Measurements from ENCODE around the gene RUSC2.
"Not testable (repeated sequence)": the region's sequence is repeated elsewhere in the genome, so short reads cannot be mapped to it uniquely, and the experiment has no call there.

Gene RUSC2

GRCh38 chr9:35521708-35522107 lies 31.8 kb downstream of the RUSC2 start:
- Histone ChIP-seq H4K20me1 (ENCODE audit: insufficient read depth, low read length) (no peaks in the 10 kb centered on the region), H3K4me3 (ENCODE audit: low read depth in 1 of 2, low read length in 2 of 2) (no peak overlapping the region), H3K9ac (ENCODE audit: low read depth, low read length) (no peak overlapping the region), H3K36me3 (ENCODE audit: insufficient read depth, low read length) (no peaks in the 10 kb centered on the region), H3K9me3 (ENCODE audit: insufficient read depth, low read length, severe bottlenecking) (no peaks in the 10 kb centered on the region), H3K27me3 (ENCODE audit: insufficient read depth, low read length, poor library complexity) (no peaks in the 10 kb centered on the region), H2AFZ (ENCODE audit: low read depth, low read length) (no peak overlapping the region), H3K79me2 (ENCODE audit: insufficient read depth, low read length) (no peaks in the 10 kb centered on the region), H3K4me1 (ENCODE audit: insufficient read depth, low read length) (no peaks in the 10 kb centered on the region), H3K27ac (ENCODE audit: low read length) (no peak overlapping the region), H3K4me2 (ENCODE audit: insufficient read depth, low read length) (no peak overlapping the region)
- no peak for DNase-seq
- ATAC-seq (ENCODE audit: insufficient read depth, low read depth) = no peak
- TF ChIP-seq EZH2 (IDR thresholded peaks at IDR 0.05; ENCODE audit: borderline replicate concordance, low read depth, low read length, severe bottlenecking) = no peak
- TF ChIP-seq, protein P1, sequence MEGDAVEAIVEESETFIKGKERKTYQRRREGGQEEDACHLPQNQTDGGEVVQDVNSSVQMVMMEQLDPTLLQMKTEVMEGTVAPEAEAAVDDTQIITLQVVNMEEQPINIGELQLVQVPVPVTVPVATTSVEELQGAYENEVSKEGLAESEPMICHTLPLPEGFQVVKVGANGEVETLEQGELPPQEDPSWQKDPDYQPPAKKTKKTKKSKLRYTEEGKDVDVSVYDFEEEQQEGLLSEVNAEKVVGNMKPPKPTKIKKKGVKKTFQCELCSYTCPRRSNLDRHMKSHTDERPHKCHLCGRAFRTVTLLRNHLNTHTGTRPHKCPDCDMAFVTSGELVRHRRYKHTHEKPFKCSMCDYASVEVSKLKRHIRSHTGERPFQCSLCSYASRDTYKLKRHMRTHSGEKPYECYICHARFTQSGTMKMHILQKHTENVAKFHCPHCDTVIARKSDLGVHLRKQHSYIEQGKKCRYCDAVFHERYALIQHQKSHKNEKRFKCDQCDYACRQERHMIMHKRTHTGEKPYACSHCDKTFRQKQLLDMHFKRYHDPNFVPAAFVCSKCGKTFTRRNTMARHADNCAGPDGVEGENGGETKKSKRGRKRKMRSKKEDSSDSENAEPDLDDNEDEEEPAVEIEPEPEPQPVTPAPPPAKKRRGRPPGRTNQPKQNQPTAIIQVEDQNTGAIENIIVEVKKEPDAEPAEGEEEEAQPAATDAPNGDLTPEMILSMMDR (IDR thresholded peaks at IDR 0.05; ENCODE audit: borderline replicate concordance, extremely low read depth, low read length, poor library complexity, severe bottlenecking) = no peak

- Histone ChIP-seq H3K27ac (ENCODE audit: low read length) (no peak overlapping the region), H3K4me1 (ENCODE audit: insufficient read depth, low read length) (no peaks in the 10 kb centered on the region)
- no peak for ATAC-seq (ENCODE audit: insufficient read depth, low read depth)
Measured at GRCh38 chr9:35522187-35522586, 32.3 kb downstream of the RUSC2 start.

GRCh38 chr9:35522700-35523099 lies 32.8 kb downstream of the RUSC2 start:
- H3K9ac ChIP-seq (ENCODE audit: low read depth, low read length) = no peak overlapping the region
- no peaks in the 10 kb centered on the region for H3K4me1 ChIP-seq (ENCODE audit: insufficient read depth, low read length)
- no peaks in the 10 kb centered on the region for H3K27me3 ChIP-seq (ENCODE audit: insufficient read depth, low read length, poor library complexity)
- H4K20me1 ChIP-seq (ENCODE audit: insufficient read depth, low read length) = no peaks in the 10 kb centered on the region
- H2AFZ ChIP-seq (ENCODE audit: low read depth, low read length) = no peak overlapping the region
- H3K27ac ChIP-seq (ENCODE audit: low read length) = no peak overlapping the region
- no peaks in the 10 kb centered on the region for H3K9me3 ChIP-seq (ENCODE audit: insufficient read depth, low read length, severe bottlenecking)
- H3K79me2 ChIP-seq (ENCODE audit: insufficient read depth, low read length) = no peaks in the 10 kb centered on the region
- H3K4me2 ChIP-seq (ENCODE audit: insufficient read depth, low read length) = no peak overlapping the region
- H3K36me3 ChIP-seq (ENCODE audit: insufficient read depth, low read length) = no peaks in the 10 kb centered on the region
- H3K4me3 ChIP-seq (ENCODE audit: low read depth in 1 of 2, low read length in 2 of 2) = no peak overlapping the region
- DNase-seq (no peak), ATAC-seq (ENCODE audit: insufficient read depth, low read depth) (no peak)
- TF ChIP-seq, protein P1 (IDR thresholded peaks at IDR 0.05; ENCODE audit: borderline replicate concordance, extremely low read depth, low read length, poor library complexity, severe bottlenecking) = no peak
- no peak for TF ChIP-seq EZH2 (IDR thresholded peaks at IDR 0.05; ENCODE audit: borderline replicate concordance, low read depth, low read length, severe bottlenecking)

More at GRCh38 chr9:35522187-35522586, 32.3 kb downstream of the RUSC2 start:
- no peaks in the 10 kb centered on the region for H3K9me3 ChIP-seq (ENCODE audit: insufficient read depth, low read length, severe bottlenecking)
- TF ChIP-seq EZH2 (IDR thresholded peaks at IDR 0.05; ENCODE audit: borderline replicate concordance, low read depth, low read length, severe bottlenecking) = no peak
- TF ChIP-seq, protein P1 (IDR thresholded peaks at IDR 0.05; ENCODE audit: borderline replicate concordance, extremely low read depth, low read length, poor library complexity, severe bottlenecking) = no peak
- no peak overlapping the region for H3K4me2 ChIP-seq (ENCODE audit: insufficient read depth, low read length)
- H3K9ac ChIP-seq (ENCODE audit: low read depth, low read length) = no peak overlapping the region
- no peak overlapping the region for H3K4me3 ChIP-seq (ENCODE audit: low read depth in 1 of 2, low read length in 2 of 2)
- H3K27me3 ChIP-seq (ENCODE audit: insufficient read depth, low read length, poor library complexity) = no peaks in the 10 kb centered on the region
- no peaks in the 10 kb centered on the region for H3K79me2 ChIP-seq (ENCODE audit: insufficient read depth, low read length)
- no peaks in the 10 kb centered on the region for H3K36me3 ChIP-seq (ENCODE audit: insufficient read depth, low read length)
- no peaks in the 10 kb centered on the region for H4K20me1 ChIP-seq (ENCODE audit: insufficient read depth, low read length)
- H2AFZ ChIP-seq (ENCODE audit: low read depth, low read length) = no peak overlapping the region
- no peak for DNase-seq

GRCh38 chr9:35523556-35523955 lies 33.6 kb downstream of the RUSC2 start:
- not testable (repeated sequence) for H3K79me2 ChIP-seq (ENCODE audit: insufficient read depth, low read length); H2AFZ ChIP-seq (ENCODE audit: low read depth, low read length); ATAC-seq (ENCODE audit: insufficient read depth, low read depth); H3K27me3 ChIP-seq (ENCODE audit: insufficient read depth, low read length, poor library complexity); H3K9ac ChIP-seq (ENCODE audit: low read depth, low read length); H3K27ac ChIP-seq (ENCODE audit: low read length); H3K4me2 ChIP-seq (ENCODE audit: insufficient read depth, low read length); H3K4me3 ChIP-seq (ENCODE audit: low read depth in 1 of 2, low read length in 2 of 2); H3K36me3 ChIP-seq (ENCODE audit: insufficient read depth, low read length); H3K9me3 ChIP-seq (ENCODE audit: insufficient read depth, low read length, severe bottlenecking); H4K20me1 ChIP-seq (ENCODE audit: insufficient read depth, low read length); DNase-seq; H3K4me1 ChIP-seq (ENCODE audit: insufficient read depth, low read length)

Data from DND-41 (cell line).